HCT116 (cell line): Measurements from ENCODE around the gene CROT.

Experiments
- CTCF ChIP-seq, 3 experiments: fragments of 200-600 bp in 1 of 3; sonication (generic) in 1 of 3; IDR thresholded peaks in 2 of 3; conservative IDR thresholded peaks in 1 of 3; 2 replicates each; pipeline ENCODE4 v1.5.1; 2012 to 2017; ENCODE audit warnings: low read depth in 2 of 3, low read length in 2 of 3, antibody characterized with exemption in 1 of 3, borderline replicate concordance in 1 of 3, control low read depth in 1 of 3, mild to moderate bottlenecking in 1 of 3, mixed read lengths in 1 of 3, mixed run types in 1 of 3, moderate library complexity in 1 of 3; ENCODE audit not compliant: insufficient read depth in 1 of 3
- EGR1 ChIP-seq: IDR thresholded peaks from 2 replicates; pipeline ENCODE4 v1.6.1; 2012; ENCODE audit warnings: low read depth
- EZH2 ChIP-seq: fragments of 200-600 bp; sonication (generic); IDR thresholded peaks from 2 replicates; pipeline ENCODE4 v1.6.1; 2017; ENCODE audit warnings: antibody characterized with exemption, mixed run types
- FOSL1 ChIP-seq: IDR thresholded peaks from 2 replicates; pipeline ENCODE4 v1.6.1; 2012; ENCODE audit warnings: low read depth
- MAX ChIP-seq: IDR thresholded peaks from 2 replicates; pipeline ENCODE4 v1.6.1; 2012
- POLR2A ChIP-seq: IDR thresholded peaks from 2 replicates; pipeline ENCODE4 v1.7.0; 2011; ENCODE audit warnings: borderline replicate concordance; ENCODE audit not compliant: insufficient read depth, insufficient read length; ENCODE audit errors: extremely low read depth
- RAD21 ChIP-seq: IDR thresholded peaks from 2 replicates; pipeline ENCODE4 v1.6.1; 2012; ENCODE audit warnings: low read depth, mild to moderate bottlenecking
- REST ChIP-seq: IDR thresholded peaks from 2 replicates; pipeline ENCODE4 v1.6.1; 2012; ENCODE audit warnings: low read depth
- SRF ChIP-seq: IDR thresholded peaks from 2 replicates; pipeline ENCODE4 v1.6.1; 2012; ENCODE audit warnings: low read depth
- ZFX ChIP-seq: fragments of 450-650 bp; IDR thresholded peaks from 2 replicates; pipeline ENCODE4 v1.6.1; 2017

GRCh38 chr7:87318741-87319140 is 26.7 kb upstream of the CROT start:
- TF ChIP-seq POLR2A (no peak), RAD21 (no peak), CTCF (IDR thresholded peaks at IDR 0.05 in 2 of 3, conservative IDR thresholded peaks at IDR 0.05 in 1 of 3; ENCODE audit: borderline replicate concordance in 1 of 3, insufficient read depth in 1 of 3, low read depth in 2 of 3, low read length in 2 of 3) (no peak), FOSL1 (no peak), EGR1 (no peak), MAX (no peak), REST (no peak), ZFX (no peak), EZH2 (no peak), SRF (no peak)
